HG03045 (cell line): ENCODE data around the gene ZNF574.
"Not testable (repeated sequence)": the region's sequence is repeated elsewhere in the genome, so short reads cannot be mapped to it uniquely, and the experiment has no call there.

ENCODE experiments used
- ATAC-seq: cut with Tn5 transposase; IDR thresholded peaks from one replicate; pipeline ENCODE4 v1.9.1; 2021; ENCODE audit warnings: mild to moderate bottlenecking, moderate library complexity; ENCODE audit not compliant: unreplicated experiment

The ZNF574 gene

GRCh38 chr19:42075616-42076379 is at the start of gene ZNF574:
Gene ZNF574 (plus strand): TSS chr19:42076166. CDS start chr19:42078607, 2,441 bp downstream.
- ATAC-seq, result peak; percentile 93

- no peak for ATAC-seq
Measured at GRCh38 chr19:42028304-42029216, 47.4 kb upstream of the ZNF574 start.

GRCh38 chr19:42030645-42031440 is 45.1 kb upstream of the ZNF574 start:
- ATAC-seq, result no peak

GRCh38 chr19:42032431-42032830 is 43.5 kb upstream of the ZNF574 start:
- ATAC-seq, result no peak

GRCh38 chr19:42033413-42033812 is 42.6 kb upstream of the ZNF574 start:
- no peak for ATAC-seq

- not testable (repeated sequence) for ATAC-seq
Measured at GRCh38 chr19:42034640-42035391, 41.1 kb upstream of the ZNF574 start.

- no peak for ATAC-seq
Measured at GRCh38 chr19:42037649-42038048, 38.3 kb upstream of the ZNF574 start.

GRCh38 chr19:42038666-42039065 is 37.3 kb upstream of the ZNF574 start:
- ATAC-seq, result no peak

- ATAC-seq, result no peak
Measured at GRCh38 chr19:42040031-42040430, 35.9 kb upstream of the ZNF574 start.

- not testable (repeated sequence) for ATAC-seq
Measured at GRCh38 chr19:42040491-42040890, 35.5 kb upstream of the ZNF574 start.

- ATAC-seq, result no peak
Measured at GRCh38 chr19:42042455-42043170, 33.4 kb upstream of the ZNF574 start.

GRCh38 chr19:42045575-42045974 is 30.4 kb upstream of the ZNF574 start:
- no peak for ATAC-seq

GRCh38 chr19:42048992-42049391 is 27.0 kb upstream of the ZNF574 start:
- ATAC-seq, result no peak

GRCh38 chr19:42051166-42052115 is 24.5 kb upstream of the ZNF574 start:
- no peak for ATAC-seq

GRCh38 chr19:42052241-42052863 is 23.6 kb upstream of the ZNF574 start:
- ATAC-seq, result no peak

GRCh38 chr19:42053037-42053935 is 22.7 kb upstream of the ZNF574 start:
- ATAC-seq, result no peak

- ATAC-seq, result no peak
Measured at GRCh38 chr19:42054205-42054604, 21.8 kb upstream of the ZNF574 start.
